HEK293T (cell line): ENCODE measurements around the gene SLX4IP.

ENCODE experiments used
- CTBP1 ChIP-seq: fragments of 450-650 bp; IDR thresholded peaks from 2 replicates; pipeline ENCODE4 v1.6.1; 2016; ENCODE audit warnings: borderline replicate concordance
- ELF4 ChIP-seq: fragments of 450-650 bp; IDR thresholded peaks from 2 replicates; pipeline ENCODE4 v1.6.1; 2017; ENCODE audit warnings: antibody characterized with exemption
- FOXA1 ChIP-seq: fragments of 450-650 bp; IDR thresholded peaks from 2 replicates; pipeline ENCODE4 v1.6.1; 2016; ENCODE audit warnings: mild to moderate bottlenecking
- NFRKB ChIP-seq: fragments of 450-650 bp; IDR thresholded peaks from 2 replicates; pipeline ENCODE4 v1.6.1; 2016; ENCODE audit warnings: mild to moderate bottlenecking, moderate library complexity
- SP1 ChIP-seq: fragments of 450-650 bp; IDR thresholded peaks from 2 replicates; pipeline ENCODE4 v1.6.1; 2017
- TARDBP ChIP-seq: fragments of 450-650 bp; IDR thresholded peaks from 2 replicates; pipeline ENCODE4 v1.6.1; 2016

DNA sequence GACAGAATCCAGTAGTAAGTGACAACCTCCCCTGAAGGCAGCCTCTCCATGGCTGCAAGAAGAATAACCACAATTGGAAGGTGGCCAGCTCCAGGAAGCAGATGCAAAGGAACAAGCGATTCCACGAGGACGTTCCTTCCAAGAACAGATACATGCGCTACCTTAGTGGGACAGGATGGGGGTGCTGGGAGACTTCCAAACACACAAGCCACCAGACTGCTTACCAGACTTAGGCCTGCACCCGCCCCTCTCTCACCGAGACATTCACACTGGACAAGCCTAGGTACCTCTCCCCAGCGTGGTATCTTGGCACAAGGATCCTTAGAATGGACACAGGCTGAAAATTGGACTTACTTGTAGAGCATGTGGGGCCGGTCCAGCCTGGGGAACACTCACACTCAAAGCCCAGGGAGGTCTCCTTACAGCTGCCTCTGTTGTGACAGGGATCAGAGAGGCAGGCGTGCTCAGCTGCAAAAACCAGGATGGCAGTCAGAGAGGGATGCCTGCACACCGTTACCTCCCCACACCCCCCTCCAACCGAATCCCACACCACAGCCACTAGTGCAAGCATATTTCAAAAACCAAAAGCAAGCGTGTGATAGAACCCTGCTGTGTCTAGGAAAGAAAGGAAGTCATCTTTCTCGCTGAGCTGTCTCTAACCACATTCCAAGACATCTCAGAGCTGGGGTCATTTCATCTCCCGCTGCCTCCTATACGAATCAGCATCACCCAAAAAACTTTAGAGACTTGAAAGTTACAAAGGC is 216.3 kb downstream of the SLX4IP start:
- no peak for TF ChIP-seq SP1
- no peak for TF ChIP-seq ELF4
- TF ChIP-seq FOXA1: no peak
- TF ChIP-seq TARDBP: no peak
- no peak for TF ChIP-seq NFRKB
- no peak for TF ChIP-seq CTBP1
